Activated CD4-positive, alpha-beta T cell treated with anti-CD3 and anti-CD28 coated beads for 36 hours (primary cell): Measurements from ENCODE around the gene DOK7. TPM values are rescaled to one million over a fixed set of nuclear protein-coding genes. Genes with fewer than 3 reads are reported as not detected.
A peak's percentile ranks its signal among the peaks of the same experiment; 100 is the strongest.

ENCODE experiments used
- ATAC-seq: fragments of 200-7000 bp; cut with Tn5 transposase; one replicate; pipeline ENCODE4 v1.10.0; 2021; ENCODE audit warnings: mild to moderate bottlenecking, moderate library complexity
- CTCF ChIA-PET: fragments of 350-600 bp; sonication (Branson Sonifier 250); formaldehyde crosslinking; loops from one replicate; lab custom pipeline; 2021; ENCODE audit warnings: antibody characterized with exemption; lab: Charles Lee
- POLR2A ChIA-PET: fragments of 350-600 bp; sonication (Branson Sonifier 250); formaldehyde crosslinking; loops from one replicate; lab custom pipeline; 2021; ENCODE audit warnings: antibody characterized with exemption, inconsistent platforms; lab: Charles Lee
- DNase-seq: peaks from one replicate; pipeline ENCODE4 v3.0.0-alpha.2; 2020
- H3K27ac Mint-ChIP-seq: one replicate; pipeline ENCODE4 v1.8.0; 2021; ENCODE audit warnings: mixed read lengths
- H3K27me3 Mint-ChIP-seq: one replicate; pipeline ENCODE4 v1.8.0; 2021; ENCODE audit warnings: mixed read lengths
- H3K36me3 Mint-ChIP-seq: one replicate; pipeline ENCODE4 v1.8.0; 2021; ENCODE audit warnings: low read depth, mixed read lengths
- H3K4me1 Mint-ChIP-seq: one replicate; pipeline ENCODE4 v1.8.0; 2021; ENCODE audit warnings: mixed read lengths
- H3K4me3 Mint-ChIP-seq: one replicate; pipeline ENCODE4 v1.8.0; 2021; ENCODE audit warnings: mild to moderate bottlenecking, moderate library complexity, mixed read lengths
- H3K9me3 Mint-ChIP-seq: one replicate; pipeline ENCODE4 v1.8.0; 2021; ENCODE audit warnings: low read depth, mixed read lengths
- intact Hi-C, 2 experiments: fragments of 100-400 bp; cut with DNase I in 1 of 2; cut with micrococcal nuclease in 1 of 2; formaldehyde crosslinking; loops; one replicate each; pipeline versions ENCODE4 v1.14.2 to v1.15.1; 2022 to 2024; cut with DNase I, micrococcal nuclease
- total RNA-seq, 2 experiments: library from RNA; stranded (reverse); gene quantifications; one replicate each; pipeline ENCODE4 v1.2.3, GENCODE V29; 2021

The DOK7 gene
- total RNA-seq, 2 experiments from 2014 or later, result not detected

DNA sequence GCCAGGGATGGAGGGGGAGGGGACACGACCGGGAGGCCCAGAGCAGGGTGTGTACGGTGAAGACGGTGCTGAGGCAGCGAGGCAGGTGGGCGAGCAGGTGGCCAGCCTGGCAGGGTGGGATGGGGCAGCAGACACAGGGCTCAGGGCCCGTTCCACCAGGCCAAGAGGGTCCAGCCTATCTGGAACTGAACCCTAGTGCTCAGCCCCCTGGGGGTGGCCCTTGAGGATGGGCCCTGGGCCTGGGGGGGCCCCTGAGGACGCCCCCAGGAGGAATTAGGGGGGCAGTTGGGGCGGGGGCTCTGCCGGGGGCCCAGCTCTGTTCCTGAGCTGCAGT lies 24.3 kb upstream of the DOK7 start:
- POLR2A ChIA-PET, result no interaction called here
- H3K27ac Mint-ChIP-seq, result no peak overlapping the region
- intact Hi-C loops, result no loop called here
- DNase-seq (no peak), ATAC-seq (no peak)
- no peaks in the 10 kb centered on the region for H3K36me3 Mint-ChIP-seq
- no peak overlapping the region for H3K4me3 Mint-ChIP-seq
- H3K4me1 Mint-ChIP-seq, result no peaks in the 10 kb centered on the region
- H3K27me3 Mint-ChIP-seq, result no peaks in the 10 kb centered on the region
- no peaks in the 10 kb centered on the region for H3K9me3 Mint-ChIP-seq
- CTCF ChIA-PET, result no interaction called here

DNA sequence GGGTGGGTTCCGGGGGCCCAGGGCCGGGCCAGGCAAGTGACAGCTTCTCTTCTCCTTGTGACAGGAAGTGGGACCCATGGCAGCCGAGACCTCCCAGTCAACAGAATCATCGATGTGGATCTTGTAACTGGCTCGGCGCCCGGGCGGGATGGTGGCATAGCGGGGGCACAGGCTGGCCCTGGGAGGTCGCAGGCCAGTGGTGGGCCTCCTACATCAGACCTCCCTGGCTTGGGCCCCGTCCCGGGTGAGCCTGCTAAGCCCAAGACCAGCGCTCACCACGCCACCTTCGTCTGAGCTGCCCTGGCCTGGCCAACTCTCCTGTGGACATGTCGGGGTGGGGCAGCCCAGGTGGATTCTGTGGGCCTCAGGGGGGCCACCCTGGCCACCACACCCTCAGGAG lies 23.7 kb upstream of the DOK7 start:
- no peaks in the 10 kb centered on the region for H3K9me3 Mint-ChIP-seq
- H3K27me3 Mint-ChIP-seq, result no peaks in the 10 kb centered on the region
- no peak overlapping the region for H3K4me3 Mint-ChIP-seq
- ChIA-PET POLR2A (interaction anchor here (0.6 kb wide), 1 partner anchor 23 kb away, joined by 6 read pairs; no protein-coding TSS in a partner anchor), CTCF (no interaction called here)
- intact Hi-C loops, result no loop called here
- no peak for ATAC-seq
- H3K4me1 Mint-ChIP-seq, result no peaks in the 10 kb centered on the region
- no peak overlapping the region for H3K27ac Mint-ChIP-seq
- no peak for DNase-seq
- H3K36me3 Mint-ChIP-seq, result no peaks in the 10 kb centered on the region

DNA sequence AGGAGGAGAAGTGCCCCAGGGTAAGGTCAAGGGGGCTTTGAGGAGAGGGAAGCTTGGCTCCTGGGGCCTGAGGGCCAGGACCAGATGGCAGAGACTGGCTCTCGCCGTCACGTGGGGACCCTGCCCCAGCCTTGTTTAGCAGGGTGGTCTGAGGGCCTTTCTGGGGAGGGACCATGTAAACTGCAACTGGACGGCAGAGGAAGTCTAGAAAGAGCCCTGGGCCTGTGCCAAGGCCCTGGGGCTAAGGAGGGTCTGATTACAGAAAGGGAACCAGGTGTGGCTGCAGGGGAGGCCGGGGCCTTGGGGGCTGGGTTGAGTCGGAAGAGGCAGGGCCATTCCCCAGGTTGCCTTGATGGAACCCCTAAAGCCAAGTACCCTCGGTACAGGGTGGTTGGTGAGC lies 23.1 kb upstream of the DOK7 start:
- no peaks in the 10 kb centered on the region for H3K4me1 Mint-ChIP-seq
- H3K9me3 Mint-ChIP-seq, result no peaks in the 10 kb centered on the region
- intact Hi-C loops, result loop anchor here (5.0 kb wide), 2 partner anchors 238 to 393 kb away; no protein-coding TSS in a partner anchor
- DNase-seq, result no peak
- CTCF ChIA-PET, result no interaction called here
- no peaks in the 10 kb centered on the region for H3K27me3 Mint-ChIP-seq
- H3K36me3 Mint-ChIP-seq, result no peaks in the 10 kb centered on the region
- no peak overlapping the region for H3K27ac Mint-ChIP-seq
- POLR2A ChIA-PET, result interaction anchor here (0.6 kb wide), 1 partner anchor 22 kb away, joined by 6 read pairs; no protein-coding TSS in a partner anchor
- H3K4me3 Mint-ChIP-seq, result no peak overlapping the region
- ATAC-seq, result no peak

DNA sequence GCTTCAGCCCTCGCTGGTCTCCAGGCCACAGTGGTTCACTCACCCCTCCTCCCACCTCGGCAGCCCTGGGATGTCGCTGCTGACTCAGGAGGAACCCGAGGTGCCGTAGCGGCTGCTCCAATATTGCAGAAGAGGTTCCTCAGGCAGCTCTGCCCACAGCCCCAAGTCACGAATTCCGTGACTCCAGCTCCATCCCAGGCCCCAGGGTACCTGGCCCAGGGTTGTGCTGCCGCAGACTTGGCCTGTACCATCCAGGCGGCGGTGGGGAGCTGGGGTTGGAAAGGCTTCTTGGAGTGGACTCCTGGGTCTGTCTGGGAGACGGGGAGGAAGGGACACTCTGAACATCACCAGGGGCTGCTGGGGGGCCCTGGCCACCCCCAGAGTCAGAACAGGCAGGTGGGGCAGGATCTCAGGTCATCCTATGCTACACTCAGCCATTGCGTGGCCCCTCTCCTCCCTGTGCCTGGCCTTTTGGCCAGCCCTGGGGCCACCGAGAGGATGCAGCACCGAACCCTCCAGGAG lies 22.1 kb upstream of the DOK7 start:
- H3K27me3 Mint-ChIP-seq, result no peaks in the 10 kb centered on the region
- no peaks in the 10 kb centered on the region for H3K4me1 Mint-ChIP-seq
- no peak overlapping the region for H3K27ac Mint-ChIP-seq
- no peak for DNase-seq
- intact Hi-C loops, result loop anchor here (5.0 kb wide), 2 partner anchors 239 to 394 kb away; no protein-coding TSS in a partner anchor
- ChIA-PET POLR2A (no interaction called here), CTCF (interaction anchor here (0.6 to 4.3 kb wide), 3 partner anchors 94 to 334 kb away, joined by 3 to 23 read pairs (median 3); no protein-coding TSS in a partner anchor)
- no peak for ATAC-seq
- H3K9me3 Mint-ChIP-seq, result no peaks in the 10 kb centered on the region
- H3K36me3 Mint-ChIP-seq, result no peaks in the 10 kb centered on the region
- no peak overlapping the region for H3K4me3 Mint-ChIP-seq

DNA sequence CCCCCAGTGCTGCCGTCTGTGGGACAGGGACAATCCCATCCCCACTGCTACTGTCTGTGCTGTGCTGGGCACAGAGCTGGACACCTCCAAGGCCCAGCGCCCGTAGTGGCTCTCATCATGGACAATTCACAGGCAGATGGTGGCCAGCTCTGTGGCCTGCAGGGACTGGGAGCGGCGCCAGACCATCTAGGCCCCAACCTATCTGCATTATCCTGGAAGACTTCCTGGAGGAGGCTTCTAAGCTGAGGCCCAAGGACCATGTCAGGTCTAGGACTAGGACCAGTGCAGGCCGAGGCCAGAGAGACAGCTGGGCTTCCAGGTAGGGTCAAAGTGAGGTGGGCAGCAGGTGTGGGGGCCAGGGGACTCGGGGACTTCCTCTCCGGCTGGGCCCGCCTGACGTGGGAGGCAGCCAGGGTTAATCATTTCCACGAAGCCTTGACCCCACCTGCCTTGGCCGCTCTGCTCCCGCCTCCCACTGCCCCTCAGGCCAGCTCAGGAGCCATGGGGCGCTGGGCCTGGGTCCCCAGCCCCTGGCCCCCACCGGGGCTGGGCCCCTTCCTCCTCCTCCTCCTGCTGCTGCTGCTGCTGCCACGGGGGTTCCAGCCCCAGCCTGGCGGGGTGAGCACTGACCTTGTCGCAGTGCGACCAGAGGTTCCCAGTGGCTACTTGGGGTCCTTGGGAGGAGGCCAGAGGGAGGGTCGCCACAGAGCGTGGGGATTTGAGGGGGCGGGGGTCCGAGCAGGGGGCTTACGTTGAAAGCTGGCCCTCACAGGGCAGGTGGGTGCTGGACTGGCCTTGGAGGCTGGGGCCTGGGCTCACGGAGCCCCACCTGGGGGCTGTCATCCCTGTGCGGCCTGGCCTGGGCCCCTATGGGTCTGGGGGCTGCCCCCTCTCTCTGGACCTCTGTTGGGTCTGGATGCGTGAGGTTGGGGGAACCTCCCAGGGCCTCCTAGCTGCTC lies 21.3 kb upstream of the DOK7 start, which contains the start of gene HGFAC:
Gene HGFAC, plus strand, starts transcription at position 468 of the 959 bp plus-strand sequence. Its CDS starts 34 bp downstream, at position 502.
- ATAC-seq (no peak), DNase-seq (no peak)
- H3K9me3 Mint-ChIP-seq, result no peaks in the 10 kb centered on the region
- H3K4me3 Mint-ChIP-seq, result no peak within 1 kb of the TSS
- CTCF ChIA-PET, result interaction anchor here (0.6 to 4.3 kb wide), 4 partner anchors 72 to 335 kb away, joined by 3 to 23 read pairs (median 4); no protein-coding TSS in a partner anchor
- H3K36me3 Mint-ChIP-seq, result no peaks in the 10 kb centered on the region
- no peaks in the 10 kb centered on the region for H3K27me3 Mint-ChIP-seq
- intact Hi-C loops, result loop anchor here (2.0 to 5.0 kb wide), 3 partner anchors 239 to 394 kb away; no protein-coding TSS in a partner anchor
- POLR2A ChIA-PET, result no interaction called here
- no peaks in the 10 kb centered on the region for H3K4me1 Mint-ChIP-seq
- H3K27ac Mint-ChIP-seq, result no peak within 1 kb of the TSS

DNA sequence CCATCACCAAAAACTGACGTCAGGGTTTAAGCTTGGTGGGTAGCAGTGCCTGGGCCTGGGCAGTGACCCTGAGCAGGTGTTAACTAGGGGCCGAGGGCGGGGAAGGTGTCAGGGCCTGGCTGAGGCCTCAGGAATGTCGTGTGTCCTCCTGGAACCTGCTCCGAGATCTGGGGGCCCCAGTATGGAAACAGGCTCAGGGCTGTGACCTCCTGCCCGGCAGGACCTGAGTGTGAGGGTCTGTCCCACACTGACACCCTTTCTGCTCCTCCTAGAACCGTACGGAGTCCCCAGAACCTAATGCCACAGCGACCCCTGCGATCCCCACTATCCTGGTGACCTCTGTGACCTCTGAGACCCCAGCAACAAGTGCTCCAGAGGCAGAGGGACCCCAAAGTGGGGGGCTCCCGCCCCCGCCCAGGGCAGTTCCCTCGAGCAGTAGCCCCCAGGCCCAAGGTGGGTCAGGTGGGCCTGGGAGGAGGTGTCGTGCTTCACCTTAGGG lies 20.6 kb upstream of the DOK7 start:
- ATAC-seq (no peak), DNase-seq (no peak)
- Mint-ChIP-seq H3K9me3 (no peaks in the 10 kb centered on the region), H3K4me3 (no peak overlapping the region), H3K27ac (no peak overlapping the region), H3K4me1 (no peaks in the 10 kb centered on the region), H3K36me3 (no peaks in the 10 kb centered on the region), H3K27me3 (no peaks in the 10 kb centered on the region)
- POLR2A ChIA-PET, result no interaction called here
- intact Hi-C loops, result loop anchor here (2.0 to 5.0 kb wide), 3 partner anchors 240 to 395 kb away; no protein-coding TSS in a partner anchor
- CTCF ChIA-PET, result interaction anchor here (1.0 to 4.3 kb wide), 4 partner anchors 73 to 316 kb away, joined by 3 to 23 read pairs (median 4); no protein-coding TSS in a partner anchor

DNA sequence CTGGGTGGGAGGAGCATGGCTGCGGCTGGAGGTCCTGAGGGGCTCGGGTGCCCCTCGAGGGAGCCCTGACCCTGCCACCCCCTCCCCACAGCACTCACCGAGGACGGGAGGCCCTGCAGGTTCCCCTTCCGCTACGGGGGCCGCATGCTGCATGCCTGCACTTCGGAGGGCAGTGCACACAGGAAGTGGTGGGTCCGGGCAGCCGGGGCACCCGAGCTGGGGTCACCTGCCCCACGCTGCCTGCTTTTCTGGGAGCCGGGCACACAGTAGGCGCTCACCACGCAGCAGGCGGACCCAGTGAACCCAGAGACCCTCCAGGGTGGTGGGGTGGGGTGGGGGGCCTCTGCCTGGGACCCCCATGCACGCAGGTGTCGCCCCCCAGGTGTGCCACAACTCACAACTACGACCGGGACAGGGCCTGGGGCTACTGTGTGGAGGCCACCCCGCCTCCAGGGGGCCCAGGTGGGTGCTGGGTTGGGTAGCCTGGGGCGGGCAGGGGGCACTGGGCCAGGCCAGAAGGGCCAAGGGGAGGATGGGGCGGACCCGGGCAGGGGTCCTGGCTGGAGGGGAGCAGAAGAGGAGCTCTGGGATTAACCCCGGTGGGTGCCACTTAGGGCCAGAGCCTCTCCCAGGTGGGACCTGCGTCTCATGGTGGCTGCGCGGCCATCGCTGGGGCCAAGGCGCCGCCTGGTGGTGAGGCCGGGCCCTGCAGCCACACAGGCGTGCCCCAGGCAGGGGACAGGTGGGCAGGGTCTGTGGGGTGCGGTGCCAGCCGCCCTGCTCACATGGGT lies 20.0 kb upstream of the DOK7 start:
- DNase-seq (peak; percentile 83), ATAC-seq (peak; percentile 89)
- no peaks in the 10 kb centered on the region for H3K36me3 Mint-ChIP-seq
- no peak overlapping the region for H3K4me3 Mint-ChIP-seq
- intact Hi-C loops, result loop anchor here (1.0 to 5.0 kb wide), 6 partner anchors 97 to 396 kb away; no protein-coding TSS in a partner anchor
- ChIA-PET CTCF (interaction anchor here (1.0 to 4.3 kb wide), 5 partner anchors 73 to 317 kb away, joined by 3 to 23 read pairs (median 3); no protein-coding TSS in a partner anchor), POLR2A (no interaction called here)
- no peak overlapping the region for H3K27ac Mint-ChIP-seq
- H3K9me3 Mint-ChIP-seq, result no peaks in the 10 kb centered on the region
- no peaks in the 10 kb centered on the region for H3K4me1 Mint-ChIP-seq
- no peaks in the 10 kb centered on the region for H3K27me3 Mint-ChIP-seq

DNA sequence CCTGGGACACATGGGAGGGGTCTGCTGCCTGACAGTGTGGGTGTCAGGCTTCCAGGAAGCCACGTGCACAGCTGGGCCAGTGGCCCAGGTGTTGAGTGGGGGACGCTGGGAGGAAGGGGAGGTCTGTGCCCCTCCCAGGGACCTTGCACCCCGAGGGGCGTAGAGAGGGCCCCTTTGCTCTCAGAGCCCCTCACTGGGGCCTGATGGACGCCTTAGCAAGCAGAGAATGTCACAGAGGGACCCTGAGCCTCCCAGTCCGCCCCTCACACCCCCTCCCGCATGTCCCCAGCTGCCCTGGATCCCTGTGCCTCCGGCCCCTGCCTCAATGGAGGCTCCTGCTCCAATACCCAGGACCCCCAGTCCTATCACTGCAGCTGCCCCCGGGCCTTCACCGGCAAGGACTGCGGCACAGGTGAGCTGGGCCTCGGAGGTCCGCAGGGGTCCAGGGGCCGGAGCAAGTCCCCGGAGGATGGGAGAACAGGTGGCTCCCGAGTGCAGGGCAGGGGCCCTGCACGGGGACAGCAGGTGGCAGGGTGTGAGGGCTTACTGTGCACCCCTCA lies 19.3 kb upstream of the DOK7 start:
- ChIA-PET CTCF (interaction anchor here (1.0 to 4.3 kb wide), 2 partner anchors 89 to 96 kb away, joined by 3 to 23 read pairs; no protein-coding TSS in a partner anchor), POLR2A (no interaction called here)
- Mint-ChIP-seq H3K4me1 (no peaks in the 10 kb centered on the region), H3K27me3 (no peaks in the 10 kb centered on the region), H3K9me3 (no peaks in the 10 kb centered on the region), H3K36me3 (no peaks in the 10 kb centered on the region), H3K27ac (no peak overlapping the region), H3K4me3 (no peak overlapping the region)
- ATAC-seq (no peak), DNase-seq (no peak)
- intact Hi-C loops, result loop anchor here (1.0 to 5.0 kb wide), 6 partner anchors 98 to 397 kb away; no protein-coding TSS in a partner anchor

DNA sequence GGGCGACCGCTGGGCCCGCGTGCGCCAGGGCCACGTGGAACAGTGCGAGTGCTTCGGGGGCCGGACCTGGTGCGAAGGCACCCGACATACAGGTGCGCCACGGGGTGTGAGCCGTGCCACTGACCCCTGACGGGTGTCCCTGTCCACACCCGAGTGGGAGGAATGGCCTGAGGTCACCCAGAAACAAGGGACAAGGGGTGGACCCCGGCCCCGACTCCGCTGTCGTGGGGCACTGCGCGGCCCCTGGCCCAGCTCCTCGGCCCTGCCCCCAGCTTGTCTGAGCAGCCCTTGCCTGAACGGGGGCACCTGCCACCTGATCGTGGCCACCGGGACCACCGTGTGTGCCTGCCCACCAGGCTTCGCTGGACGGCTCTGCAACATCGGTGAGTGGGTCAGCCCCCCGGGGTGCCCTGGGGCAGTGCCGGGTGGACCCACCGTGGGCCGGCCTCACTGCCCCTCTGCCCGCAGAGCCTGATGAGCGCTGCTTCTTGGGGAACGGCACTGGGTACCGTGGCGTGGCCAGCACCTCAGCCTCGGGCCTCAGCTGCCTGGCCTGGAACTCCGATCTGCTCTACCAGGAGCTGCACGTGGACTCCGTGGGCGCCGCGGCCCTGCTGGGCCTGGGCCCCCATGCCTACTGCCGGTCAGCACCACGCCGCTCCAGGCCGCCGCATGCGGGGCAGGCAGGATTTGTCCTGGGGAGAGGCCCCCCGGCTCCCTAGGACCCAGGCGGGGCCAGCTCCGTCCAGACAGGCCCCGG lies 18.6 kb upstream of the DOK7 start:
- no peak overlapping the region for H3K4me3 Mint-ChIP-seq
- H3K9me3 Mint-ChIP-seq, result no peaks in the 10 kb centered on the region
- DNase-seq (no peak), ATAC-seq (no peak)
- ChIA-PET POLR2A (no interaction called here), CTCF (interaction anchor here (4.3 kb wide), 1 partner anchor 97 kb away, joined by 23 read pairs; no protein-coding TSS in a partner anchor)
- no peaks in the 10 kb centered on the region for H3K4me1 Mint-ChIP-seq
- H3K27ac Mint-ChIP-seq, result no peak overlapping the region
- no peaks in the 10 kb centered on the region for H3K36me3 Mint-ChIP-seq
- no peaks in the 10 kb centered on the region for H3K27me3 Mint-ChIP-seq
- intact Hi-C loops, result loop anchor here (5.0 kb wide), 2 partner anchors 242 to 397 kb away; no protein-coding TSS in a partner anchor
